RWPE2 (cell line): ENCODE data around the gene GRPEL1.

ENCODE experiments used
- ATAC-seq: fragments of 200-7000 bp; cut with Tn5 transposase; 3 replicates; pipeline ENCODE4 v1.9.1; 2021; ENCODE audit warnings: low read depth
- DNase-seq: peaks from one replicate; pipeline ENCODE4 v3.0.0-alpha.2; 2020; ENCODE audit warnings: low spot score
- H3K27ac ChIP-seq: fragments of 450-650 bp; 2 replicates; pipeline ENCODE4 v1.5.1; 2017; ENCODE audit warnings: mild to moderate bottlenecking; ENCODE audit not compliant: poor library complexity, severe bottlenecking
- H3K27me3 ChIP-seq: fragments of 250-450 bp; sonication (Bioruptor Pico); 2 replicates; pipeline ENCODE4 v1.5.1; 2021; ENCODE audit warnings: mild to moderate bottlenecking, moderate library complexity; ENCODE audit not compliant: insufficient read depth, poor library complexity, severe bottlenecking
- H3K36me3 ChIP-seq: fragments of 250-450 bp; sonication (Bioruptor Pico); 2 replicates; pipeline ENCODE4 v1.5.1; 2020; ENCODE audit warnings: low read depth, mild to moderate bottlenecking, moderate library complexity
- H3K4me1 ChIP-seq: fragments of 250-450 bp; sonication (Bioruptor Pico); 2 replicates; pipeline ENCODE4 v1.5.1; 2021; ENCODE audit warnings: mild to moderate bottlenecking, moderate library complexity; ENCODE audit not compliant: insufficient read depth, poor library complexity, severe bottlenecking
- H3K4me3 ChIP-seq: fragments of 250-450 bp; sonication (Bioruptor Pico); 2 replicates; pipeline ENCODE4 v1.5.1; 2021; ENCODE audit warnings: mild to moderate bottlenecking, moderate library complexity; ENCODE audit not compliant: severe bottlenecking
- H3K9me3 ChIP-seq: fragments of 250-450 bp; sonication (Bioruptor Pico); 2 replicates; pipeline ENCODE4 v1.5.1; 2021; ENCODE audit warnings: mild to moderate bottlenecking, moderate library complexity; ENCODE audit not compliant: severe bottlenecking
- TF ChIP-seq, protein P1 (sequence below): fragments of 450-650 bp; IDR thresholded peaks from one replicate; pipeline ENCODE4 v1.5.1; 2017; ENCODE audit warnings: mild to moderate bottlenecking, moderate library complexity; ENCODE audit not compliant: poor library complexity, severe bottlenecking

The GRPEL1 gene

DNA sequence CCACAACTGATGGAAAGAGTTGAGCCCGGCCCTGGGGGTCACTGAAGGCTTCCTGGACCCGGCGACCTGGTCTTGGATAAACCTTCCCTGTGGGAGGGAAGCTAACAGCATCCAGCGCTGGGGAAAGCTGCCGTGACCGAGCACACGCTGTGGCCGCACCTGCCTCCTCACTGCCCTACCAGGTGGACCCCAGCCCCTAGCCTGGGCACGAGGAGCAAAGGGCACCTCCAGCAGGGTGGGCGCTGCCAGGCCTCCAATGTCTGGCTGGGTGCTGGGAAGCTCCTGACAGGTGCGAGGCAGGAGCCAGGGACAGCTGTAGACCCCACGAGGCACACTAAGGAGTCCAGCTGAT lies 16.7 kb downstream of the GRPEL1 start:
- ATAC-seq (no peak), DNase-seq (no peak)
- Histone ChIP-seq H3K27me3 (no peaks in the 10 kb centered on the region), H3K9me3 (no peaks in the 10 kb centered on the region), H3K36me3 (peaks cover 26% of the 10 kb centered on the region), H3K27ac (no peak overlapping the region), H3K4me1 (no peaks in the 10 kb centered on the region), H3K4me3 (no peak overlapping the region)
- TF ChIP-seq, protein P1, sequence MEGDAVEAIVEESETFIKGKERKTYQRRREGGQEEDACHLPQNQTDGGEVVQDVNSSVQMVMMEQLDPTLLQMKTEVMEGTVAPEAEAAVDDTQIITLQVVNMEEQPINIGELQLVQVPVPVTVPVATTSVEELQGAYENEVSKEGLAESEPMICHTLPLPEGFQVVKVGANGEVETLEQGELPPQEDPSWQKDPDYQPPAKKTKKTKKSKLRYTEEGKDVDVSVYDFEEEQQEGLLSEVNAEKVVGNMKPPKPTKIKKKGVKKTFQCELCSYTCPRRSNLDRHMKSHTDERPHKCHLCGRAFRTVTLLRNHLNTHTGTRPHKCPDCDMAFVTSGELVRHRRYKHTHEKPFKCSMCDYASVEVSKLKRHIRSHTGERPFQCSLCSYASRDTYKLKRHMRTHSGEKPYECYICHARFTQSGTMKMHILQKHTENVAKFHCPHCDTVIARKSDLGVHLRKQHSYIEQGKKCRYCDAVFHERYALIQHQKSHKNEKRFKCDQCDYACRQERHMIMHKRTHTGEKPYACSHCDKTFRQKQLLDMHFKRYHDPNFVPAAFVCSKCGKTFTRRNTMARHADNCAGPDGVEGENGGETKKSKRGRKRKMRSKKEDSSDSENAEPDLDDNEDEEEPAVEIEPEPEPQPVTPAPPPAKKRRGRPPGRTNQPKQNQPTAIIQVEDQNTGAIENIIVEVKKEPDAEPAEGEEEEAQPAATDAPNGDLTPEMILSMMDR: no peak

DNA sequence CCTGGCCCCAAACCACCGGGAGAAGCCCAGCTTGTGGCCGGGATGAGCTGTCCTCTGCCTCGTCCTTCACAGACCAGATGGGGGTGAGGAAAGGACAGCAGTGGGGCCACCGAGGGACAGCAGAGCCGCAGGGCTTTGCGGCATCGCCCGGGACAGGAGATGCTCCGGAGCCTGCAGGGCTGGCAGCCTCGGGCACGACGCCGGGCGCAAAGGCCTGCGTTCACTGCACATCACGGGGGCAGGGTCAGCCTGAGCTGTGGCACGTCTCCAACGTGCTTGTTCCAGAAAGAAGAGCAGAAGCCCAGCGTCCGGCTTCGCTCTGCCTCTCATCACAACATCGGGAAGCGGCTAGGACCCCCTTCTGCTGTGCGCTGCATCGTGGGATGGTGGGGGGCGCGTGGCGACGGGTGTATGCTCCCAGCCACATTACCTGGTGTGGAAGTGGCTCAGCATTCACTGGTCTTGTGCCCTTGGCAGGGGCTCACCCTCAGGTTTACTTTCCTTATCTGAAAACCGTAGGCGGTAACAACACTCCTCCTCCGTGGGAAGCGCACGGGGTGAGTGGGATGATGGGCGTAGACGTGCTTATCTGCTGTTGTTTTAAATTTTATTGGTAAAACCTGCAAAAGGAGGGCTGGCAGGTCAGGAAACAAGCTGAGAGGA lies 17.3 kb downstream of the GRPEL1 start:
- peaks cover 23% of the 10 kb centered on the region for H3K36me3 ChIP-seq
- no peaks in the 10 kb centered on the region for H3K9me3 ChIP-seq
- no peak overlapping the region for H3K4me3 ChIP-seq
- TF ChIP-seq, protein P1: no peak
- ATAC-seq (no peak), DNase-seq (no peak)
- H3K27ac ChIP-seq: no peak overlapping the region
- H3K4me1 ChIP-seq: no peaks in the 10 kb centered on the region
- H3K27me3 ChIP-seq: no peaks in the 10 kb centered on the region

DNA sequence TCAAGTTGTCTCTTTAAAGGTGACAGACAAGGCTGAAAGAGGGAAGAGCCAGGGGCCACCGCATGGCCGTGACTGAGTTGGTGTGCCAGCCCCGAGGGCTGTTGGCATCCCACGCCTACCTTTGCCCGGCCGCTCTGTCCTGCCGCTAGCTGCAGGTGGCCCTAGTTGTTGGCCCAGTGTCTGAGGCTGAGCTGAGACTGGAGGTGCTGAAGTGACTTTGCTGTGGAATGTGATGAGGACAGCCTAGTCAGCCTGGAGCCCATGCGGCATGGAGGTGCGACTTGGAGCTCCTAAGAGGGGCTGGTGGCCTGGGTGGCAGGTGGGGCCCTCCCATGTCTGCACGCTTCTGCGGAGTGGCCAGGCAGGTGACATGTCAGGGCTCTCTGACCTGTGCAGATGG lies 18.1 kb downstream of the GRPEL1 start:
- TF ChIP-seq, protein P1: no peak
- Histone ChIP-seq H3K9me3 (no peaks in the 10 kb centered on the region), H3K4me3 (no peak overlapping the region), H3K27ac (no peak overlapping the region), H3K36me3 (peaks cover 15% of the 10 kb centered on the region), H3K27me3 (no peaks in the 10 kb centered on the region), H3K4me1 (peaks cover 4% of the 10 kb centered on the region)
- DNase-seq (no peak), ATAC-seq (no peak)

DNA sequence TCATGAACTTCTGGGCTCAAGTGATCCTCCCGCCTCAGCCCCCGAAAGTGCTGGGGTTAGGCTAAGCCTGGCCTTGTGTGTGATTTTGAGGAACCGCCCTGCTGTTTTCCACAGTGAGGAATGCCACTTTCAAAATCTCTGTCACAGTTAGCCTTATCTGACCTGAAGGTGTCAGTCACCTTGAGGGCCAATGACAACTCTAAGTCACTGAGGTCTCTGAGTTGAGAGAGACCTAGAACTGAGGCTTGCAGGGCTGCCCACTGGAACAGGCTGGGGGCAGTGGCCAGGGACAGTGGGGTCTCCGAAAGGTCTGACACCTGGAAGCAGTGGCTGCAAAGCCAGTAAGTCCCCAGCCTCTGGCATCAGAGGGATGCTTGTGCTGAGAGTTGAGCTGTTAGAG lies 18.6 kb downstream of the GRPEL1 start:
- Histone ChIP-seq H3K9me3 (no peaks in the 10 kb centered on the region), H3K27me3 (no peaks in the 10 kb centered on the region), H3K4me3 (no peak overlapping the region), H3K4me1 (peaks cover 4% of the 10 kb centered on the region), H3K36me3 (peaks cover 10% of the 10 kb centered on the region), H3K27ac (no peak overlapping the region)
- TF ChIP-seq, protein P1: no peak
- no peak for DNase-seq
- no peak for ATAC-seq

DNA sequence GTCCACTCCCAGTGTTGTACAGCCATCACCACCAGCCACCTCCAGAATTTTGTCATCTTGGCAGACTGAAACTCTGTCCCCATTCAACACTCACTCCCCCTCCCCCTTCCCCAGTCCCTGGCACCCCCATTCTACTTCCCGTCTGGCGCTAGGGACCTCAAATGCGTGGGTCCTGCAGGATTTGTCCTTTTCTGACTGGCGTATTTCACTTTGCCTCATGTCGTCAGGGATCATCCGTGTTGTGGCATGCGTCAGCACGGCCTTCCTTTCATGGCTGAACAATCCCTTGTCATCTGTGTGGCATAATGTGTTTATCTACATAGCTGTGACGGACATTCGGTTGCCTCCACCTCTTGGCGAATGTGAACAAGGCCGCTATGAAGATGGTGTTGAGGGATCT lies 19.2 kb downstream of the GRPEL1 start:
- Histone ChIP-seq H3K27ac (no peak overlapping the region), H3K4me3 (no peak overlapping the region), H3K9me3 (no peaks in the 10 kb centered on the region), H3K4me1 (peaks cover 4% of the 10 kb centered on the region), H3K27me3 (no peaks in the 10 kb centered on the region), H3K36me3 (peaks cover 4% of the 10 kb centered on the region; the same call in 1 of the 2 replicates)
- ATAC-seq (no peak), DNase-seq (no peak)
- TF ChIP-seq, protein P1: no peak
